Measurements from ENCODE around the gene ARGLU1. TPM values are rescaled to one million over a fixed set of nuclear protein-coding genes. Genes with fewer than 3 reads are reported as not detected.
A peak's percentile ranks its signal among the peaks of the same experiment; 100 is the strongest.

Gene ARGLU1
- total RNA-seq, 4 donors from 2014 or later = 10.0 to 41.1 (median 12.9) TPM

- Histone ChIP-seq H3K4me1 (peaks cover 8 to 25% of the 10 kb centered on the region in 2 donors), H3K4me3 (peak overlapping the region; percentile 60 to 79 (median 68)), H3K36me3 (no peaks in the 10 kb centered on the region), H3K27me3 (no peaks in the 10 kb centered on the region), H3K9me3 (no peaks in the 10 kb centered on the region), H3K27ac (peak overlapping the region; percentile 79 to 87 (median 82))
- intact Hi-C loops (cut with DNase I; ENCODE audit: low total_unique reads) = loop anchor here (2.0 to 10.0 kb wide), 4 partner anchors 32 to 590 kb away; no protein-coding TSS in a partner anchor
- ATAC-seq (peak; percentile 38 to 50), DNase-seq (peak in 1 of 2 donors; percentile 12)
- in situ Hi-C loops (cut with MboI; ENCODE audit: low sequenced_read_pairs in 4 of 4) = loop anchor here (25.0 kb wide), 2 partner anchors 1123 to 1973 kb away; no protein-coding TSS in a partner anchor
- no peak for TF ChIP-seq CTCF (IDR thresholded peaks at IDR 0.05 in 4 of 5, conservative IDR thresholded peaks at IDR 0.05 in 1 of 5)
- TF ChIP-seq POLR2A (IDR thresholded peaks at IDR 0.05) = no peak
Observed at GRCh38 chr13:106534639-106535551, 33.0 kb downstream of the ARGLU1 start.

- DNase-seq (peak; percentile 5 to 32), ATAC-seq (peak in 1 of 2 donors; percentile 7)
- in situ Hi-C loops (cut with MboI; ENCODE audit: low sequenced_read_pairs in 4 of 4) (loop anchor here (25.0 kb wide), 2 partner anchors 1122 to 1972 kb away; no protein-coding TSS in a partner anchor), intact Hi-C loops (cut with DNase I; ENCODE audit: low total_unique reads) (loop anchor here (2.0 to 10.0 kb wide), 3 partner anchors 33 to 1963 kb away; no protein-coding TSS in a partner anchor)
- Histone ChIP-seq H3K27me3 (no peaks in the 10 kb centered on the region), H3K36me3 (no peaks in the 10 kb centered on the region), H3K4me3 (peak overlapping the region; percentile 60 to 72 (median 68)), H3K27ac (peak overlapping the region; percentile 77 to 80 (median 80)), H3K4me1 (peaks cover 8 to 25% of the 10 kb centered on the region in 2 donors), H3K9me3 (no peaks in the 10 kb centered on the region)
- TF ChIP-seq POLR2A (IDR thresholded peaks at IDR 0.05) = no peak
- TF ChIP-seq CTCF (IDR thresholded peaks at IDR 0.05 in 4 of 5, conservative IDR thresholded peaks at IDR 0.05 in 1 of 5) = no peak
Observed at GRCh38 chr13:106533943-106534638, 33.8 kb downstream of the ARGLU1 start.

- in situ Hi-C loops (cut with MboI; ENCODE audit: low sequenced_read_pairs in 4 of 4) (loop anchor here (25.0 kb wide), 2 partner anchors 1121 to 1971 kb away; no protein-coding TSS in a partner anchor), intact Hi-C loops (cut with DNase I; ENCODE audit: low total_unique reads) (loop anchor here (2.0 to 10.0 kb wide), 2 partner anchors 591 to 1963 kb away; no protein-coding TSS in a partner anchor)
- Histone ChIP-seq H3K27ac (peak overlapping the region; percentile 77 to 80 (median 80)), H3K36me3 (no peaks in the 10 kb centered on the region), H3K27me3 (no peaks in the 10 kb centered on the region), H3K4me3 (peak overlapping the region; percentile 60 to 72 (median 68)), H3K4me1 (peaks cover 8 to 25% of the 10 kb centered on the region in 2 donors), H3K9me3 (no peaks in the 10 kb centered on the region)
- TF ChIP-seq CTCF (IDR thresholded peaks at IDR 0.05 in 4 of 5, conservative IDR thresholded peaks at IDR 0.05 in 1 of 5) (peak in 4 of 5 experiments; percentile 30 to 57 (median 42)), POLR2A (IDR thresholded peaks at IDR 0.05) (no peak)
- ATAC-seq (peak; percentile 40 to 55), DNase-seq (peak; percentile 61 to 75)
Observed at GRCh38 chr13:106533101-106533942, 34.6 kb downstream of the ARGLU1 start.

All from gastrocnemius medialis (tissue), 4 donors.